HepG2 (cell line): ENCODE measurements around the gene GNL1. TPM values are rescaled to one million over a fixed set of nuclear protein-coding genes. Genes with fewer than 3 reads are reported as not detected.

ENCODE experiments used
- AKAP8 ChIP-seq: sonication (generic); formaldehyde crosslinking; IDR thresholded peaks from 2 replicates; pipeline ENCODE4 v1.5.1; 2020; ENCODE audit warnings: mild to moderate bottlenecking, missing genetic modification reagents
- CEBPB ChIP-seq: IDR thresholded peaks from 2 replicates; pipeline ENCODE4 v1.6.1; 2011; ENCODE audit warnings: low read depth, low read length, improper control_type of control experiment, borderline replicate concordance
- FOXO1 ChIP-seq: sonication (generic); formaldehyde crosslinking; IDR thresholded peaks from 2 replicates; pipeline ENCODE4 v1.4.0; 2020; ENCODE audit warnings: missing genetic modification reagents
- HES4 ChIP-seq: sonication (generic); formaldehyde crosslinking; IDR thresholded peaks from 2 replicates; pipeline ENCODE4 v1.9.0; 2021; ENCODE audit warnings: mild to moderate bottlenecking, missing genetic modification reagents, borderline replicate concordance
- HHEX ChIP-seq: IDR thresholded peaks from 2 replicates; pipeline ENCODE4 v1.6.1; 2016; ENCODE audit warnings: control low read depth
- HNF4A ChIP-seq: sonication (generic); formaldehyde crosslinking; IDR thresholded peaks from 2 replicates; pipeline ENCODE4 v1.4.0; 2020; ENCODE audit warnings: missing genetic modification reagents
- IRF2 ChIP-seq: IDR thresholded peaks from 2 replicates; pipeline ENCODE4 v1.6.1; 2018; ENCODE audit warnings: missing genetic modification reagents, missing compliant biosample characterization
- JARID2 ChIP-seq: sonication (generic); formaldehyde crosslinking; IDR thresholded peaks from 2 replicates; pipeline ENCODE4 v1.8.1; 2023; ENCODE audit warnings: missing genetic modification reagents, inconsistent platforms; ENCODE audit not compliant: insufficient replicate concordance
- JUNB ChIP-seq: sonication (generic); formaldehyde crosslinking; IDR thresholded peaks from 2 replicates; pipeline ENCODE4 v1.8.0; 2022; ENCODE audit warnings: missing genetic modification reagents, mild to moderate bottlenecking, borderline replicate concordance
- JUND ChIP-seq: sonication (generic); formaldehyde crosslinking; IDR thresholded peaks from 2 replicates; pipeline ENCODE4 v1.8.0; 2022; ENCODE audit warnings: mild to moderate bottlenecking, missing genetic modification reagents
- MEIS1 ChIP-seq: sonication (generic); formaldehyde crosslinking; IDR thresholded peaks from 2 replicates; pipeline ENCODE4 v1.9.0; 2021; ENCODE audit warnings: mild to moderate bottlenecking, missing genetic modification reagents, moderate library complexity, borderline replicate concordance
- NFKB2 ChIP-seq: sonication (generic); formaldehyde crosslinking; IDR thresholded peaks from 2 replicates; pipeline ENCODE4 v1.4.0; 2020; ENCODE audit warnings: missing genetic modification reagents, borderline replicate concordance
- NR1H2 ChIP-seq: sonication (generic); formaldehyde crosslinking; IDR thresholded peaks from 2 replicates; pipeline ENCODE4 v1.8.1; 2022; ENCODE audit warnings: low read depth, missing genetic modification reagents, borderline replicate concordance
- ONECUT2 ChIP-seq: sonication (generic); formaldehyde crosslinking; IDR thresholded peaks from 2 replicates; pipeline ENCODE4 v1.4.0; 2020; ENCODE audit warnings: missing genetic modification reagents
- RARA ChIP-seq: IDR thresholded peaks from 2 replicates; pipeline ENCODE4 v1.6.1; 2016; ENCODE audit warnings: missing genetic modification reagents, missing compliant biosample characterization
- SRSF1 ChIP-seq: fragments of 200-400 bp; formaldehyde crosslinking; optimal IDR thresholded peaks from 2 replicates; pipeline ENCODE3; 2017; ENCODE audit warnings: mild to moderate bottlenecking, low read depth, low read length, moderate library complexity
- TBX3 ChIP-seq: fragments of 450-650 bp; IDR thresholded peaks from 2 replicates; pipeline ENCODE4 v1.6.1; 2017; ENCODE audit warnings: antibody characterized with exemption, mild to moderate bottlenecking, inconsistent platforms, borderline replicate concordance
- TEAD3 ChIP-seq: optimal IDR thresholded peaks from 2 replicates; pipeline ENCODE3; 2016; ENCODE audit warnings: borderline replicate concordance
- U2AF1 ChIP-seq: fragments of 200-400 bp; formaldehyde crosslinking; optimal IDR thresholded peaks from 2 replicates; pipeline ENCODE3; 2017; ENCODE audit warnings: mild to moderate bottlenecking, low read depth, low read length
- U2AF2 ChIP-seq: fragments of 200-400 bp; formaldehyde crosslinking; IDR thresholded peaks from 2 replicates; pipeline ENCODE4 v1.6.1; 2017; ENCODE audit warnings: low read depth, mild to moderate bottlenecking, low read length
- ZBTB21 ChIP-seq: sonication (generic); formaldehyde crosslinking; IDR thresholded peaks from 2 replicates; pipeline ENCODE4 v1.4.0; 2020; ENCODE audit warnings: missing genetic modification reagents
- ZFP62 ChIP-seq: sonication (generic); formaldehyde crosslinking; IDR thresholded peaks from 2 replicates; pipeline ENCODE4 v1.4.0; 2020; ENCODE audit warnings: missing genetic modification reagents
- ZFP90 ChIP-seq: sonication (generic); formaldehyde crosslinking; IDR thresholded peaks from 2 replicates; pipeline ENCODE4 v1.8.0; 2022; ENCODE audit warnings: missing genetic modification reagents, mild to moderate bottlenecking, inconsistent platforms, borderline replicate concordance
- ZNF232 ChIP-seq: sonication (generic); formaldehyde crosslinking; IDR thresholded peaks from 2 replicates; pipeline ENCODE4 v1.4.0; 2020; ENCODE audit warnings: missing genetic modification reagents, borderline replicate concordance
- ZNF260 ChIP-seq: sonication (generic); formaldehyde crosslinking; IDR thresholded peaks from 2 replicates; pipeline ENCODE4 v1.4.0; 2020; ENCODE audit warnings: missing genetic modification reagents, low read depth, mild to moderate bottlenecking, borderline replicate concordance
- ZNF274 ChIP-seq: sonication (generic); formaldehyde crosslinking; IDR thresholded peaks from 2 replicates; pipeline ENCODE4 v1.5.1; 2020; ENCODE audit warnings: mild to moderate bottlenecking, missing genetic modification reagents
- ZNF513 ChIP-seq: sonication (generic); formaldehyde crosslinking; conservative IDR thresholded peaks from 2 replicates; pipeline ENCODE4 v1.5.0; 2020; ENCODE audit warnings: missing genetic modification reagents
- ZNF550 ChIP-seq: sonication (generic); formaldehyde crosslinking; IDR thresholded peaks from 2 replicates; pipeline ENCODE4 v1.4.0; 2020; ENCODE audit warnings: mild to moderate bottlenecking, missing genetic modification reagents, borderline replicate concordance
- polyA plus RNA-seq, 8 experiments: library from polyadenylated mRNA; depleted of rRNA in 3 of 8; stranded (reverse) in 7 of 8; unstranded in 1 of 8; fragments of >200 nt; fragmentation: Illumina TruSeq in 4 of 8; extraction: Trizol in 4 of 8; gene quantifications; 2 replicates each; pipeline versions ENCODE4 v1.2.1 to v1.2.3, GENCODE V29; 2011 to 2016; ENCODE audit warnings: low read depth in 4 of 8, missing spikeins in 1 of 8, mixed read lengths in 1 of 8; ENCODE audit not compliant: insufficient read depth in 1 of 8
- total RNA-seq, 5 experiments: library from RNA; depleted of rRNA; stranded (reverse); fragments of >200 nt; fragmentation: Illumina TruSeq; extraction: Trizol; gene quantifications; 2 replicates each; pipeline ENCODE4 v1.2.3, GENCODE V29; 2016; ENCODE audit warnings: low read depth in 1 of 5
- TF ChIP-seq, protein P1 (sequence below): sonication (generic); formaldehyde crosslinking; IDR thresholded peaks from 2 replicates; pipeline ENCODE4 v1.4.0; 2020; ENCODE audit warnings: mild to moderate bottlenecking, missing genetic modification reagents
- TF ChIP-seq, protein P2 (sequence below): sonication (generic); formaldehyde crosslinking; conservative IDR thresholded peaks from 2 replicates; pipeline ENCODE4 v1.4.0; 2020; ENCODE audit warnings: missing genetic modification reagents

The GNL1 gene
- total and polyA plus RNA-seq, 2 of the 13 experiments (the other 11 are each of a cell fraction or from before 2014, with no cell fraction given): 35.0 to 55.6 TPM

DNA sequence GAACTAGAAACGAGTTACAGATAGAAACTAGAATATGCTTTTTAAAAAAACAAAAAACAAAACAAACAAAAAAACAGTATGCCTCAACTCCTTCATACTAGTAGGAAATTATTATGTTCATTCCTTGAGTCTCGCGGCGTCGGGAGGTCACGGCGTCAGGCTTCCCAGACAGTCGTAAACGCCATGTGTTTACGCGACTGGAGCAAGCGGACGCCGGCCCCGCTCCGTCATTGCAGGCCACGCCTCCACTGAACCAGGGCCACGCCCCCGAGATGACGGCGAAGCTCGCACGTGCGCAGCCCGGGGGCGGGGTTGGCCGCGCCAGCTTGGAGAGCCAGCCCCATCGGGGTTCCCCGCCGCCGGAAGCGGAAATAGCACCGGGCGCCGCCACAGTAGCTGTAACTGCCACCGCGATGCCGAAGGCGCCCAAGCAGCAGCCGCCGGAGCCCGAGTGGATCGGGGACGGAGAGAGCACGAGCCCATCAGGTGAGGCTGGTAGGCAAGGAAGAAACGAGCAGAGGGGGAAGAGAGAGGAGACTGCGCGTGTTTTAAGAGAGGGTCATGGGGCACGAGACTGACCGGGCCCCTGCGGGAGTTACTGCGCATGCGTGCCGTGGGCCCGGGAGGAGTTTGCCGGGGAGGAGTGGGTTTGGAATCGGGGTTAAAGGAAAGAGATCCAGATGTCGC is 14.9 kb upstream of the GNL1 start, which contains the start of gene ABCF1 (continued):
- TF ChIP-seq TBX3 (peak; percentile 62; the same call in 1 of the 2 replicates), TEAD3 (peak; percentile 85), SRSF1 (peak; percentile 90), CEBPB (no peak), ONECUT2 (CRISPR knock-in tag) (peak; percentile 46; the same call in 1 of the 2 replicates), ZNF550 (CRISPR knock-in tag) (peak; percentile 90; the same call in 1 of the 2 replicates), NFKB2 (peak; percentile 96), ZNF274 (CRISPR knock-in tag) (peak; percentile 90; the same call in 1 of the 2 replicates), ZFP90 (peak; percentile 86), IRF2 (CRISPR knock-in tag) (peak; percentile 95), AKAP8 (CRISPR knock-in tag) (peak; percentile 93), HNF4A (peak; percentile 18; the same call in 1 of the 2 replicates), JARID2 (CRISPR knock-in tag) (no peak), U2AF1 (no peak), ZNF260 (CRISPR knock-in tag) (no peak), RARA (CRISPR knock-in tag) (peak; percentile 70), JUNB (CRISPR knock-in tag) (no peak), HES4 (CRISPR knock-in tag) (no peak; the same call in 1 of the 2 replicates), JUND (CRISPR knock-in tag) (peak; percentile 61), ZBTB21 (peak; percentile 61), U2AF2 (no peak), ZNF513 (peak; percentile 87; the same call in 1 of the 2 replicates), NR1H2 (CRISPR knock-in tag) (no peak), MEIS1 (peak; percentile 83), ZFP62 (CRISPR knock-in tag) (0 out of 2 replicates have a peak, but pooled peaks have one; percentile 59), FOXO1 (peak; percentile 90), ZNF232 (CRISPR knock-in tag) (peak; percentile 96), HHEX (CRISPR knock-in tag) (no peak)
- TF ChIP-seq, protein P1, sequence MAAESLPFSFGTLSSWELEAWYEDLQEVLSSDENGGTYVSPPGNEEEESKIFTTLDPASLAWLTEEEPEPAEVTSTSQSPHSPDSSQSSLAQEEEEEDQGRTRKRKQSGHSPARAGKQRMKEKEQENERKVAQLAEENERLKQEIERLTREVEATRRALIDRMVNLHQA (CRISPR knock-in tag): 0 out of 2 replicates have a peak, but pooled peaks have one; percentile 47
- TF ChIP-seq, protein P2, sequence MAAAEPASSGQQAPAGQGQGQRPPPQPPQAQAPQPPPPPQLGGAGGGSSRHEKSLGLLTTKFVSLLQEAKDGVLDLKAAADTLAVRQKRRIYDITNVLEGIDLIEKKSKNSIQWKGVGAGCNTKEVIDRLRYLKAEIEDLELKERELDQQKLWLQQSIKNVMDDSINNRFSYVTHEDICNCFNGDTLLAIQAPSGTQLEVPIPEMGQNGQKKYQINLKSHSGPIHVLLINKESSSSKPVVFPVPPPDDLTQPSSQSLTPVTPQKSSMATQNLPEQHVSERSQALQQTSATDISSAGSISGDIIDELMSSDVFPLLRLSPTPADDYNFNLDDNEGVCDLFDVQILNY (CRISPR knock-in tag): 0 out of 2 replicates have a peak, but pooled peaks have one; percentile 19
